ENCODE results near the gene NDUFA8. TPM values are rescaled to one million over a fixed set of nuclear protein-coding genes. Genes with fewer than 3 reads are reported as not detected.

NDUFA8 gene
- total and polyA plus RNA-seq, 9 of the 15 experiments (the other 6 are each of a cell fraction or from before 2014, with no cell fraction given) = 105 to 212 (median 133) TPM

- TF ChIP-seq, protein P1, sequence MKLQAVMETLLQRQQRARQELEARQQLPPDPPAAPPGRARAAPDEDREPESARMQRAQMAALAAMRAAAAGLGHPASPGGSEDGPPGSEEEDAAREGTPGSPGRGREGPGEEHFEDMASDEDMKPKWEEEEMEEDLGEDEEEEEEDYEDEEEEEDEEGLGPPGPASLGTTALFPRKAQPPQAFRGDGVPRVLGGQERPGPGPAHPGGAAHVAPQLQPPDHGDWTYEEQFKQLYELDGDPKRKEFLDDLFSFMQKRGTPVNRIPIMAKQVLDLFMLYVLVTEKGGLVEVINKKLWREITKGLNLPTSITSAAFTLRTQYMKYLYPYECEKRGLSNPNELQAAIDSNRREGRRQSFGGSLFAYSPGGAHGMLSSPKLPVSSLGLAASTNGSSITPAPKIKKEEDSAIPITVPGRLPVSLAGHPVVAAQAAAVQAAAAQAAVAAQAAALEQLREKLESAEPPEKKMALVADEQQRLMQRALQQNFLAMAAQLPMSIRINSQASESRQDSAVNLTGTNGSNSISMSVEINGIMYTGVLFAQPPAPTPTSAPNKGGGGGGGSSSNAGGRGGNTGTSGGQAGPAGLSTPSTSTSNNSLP (IDR thresholded peaks at IDR 0.05; ENCODE audit: borderline replicate concordance, low read depth, low read length) = no peak
- TF ChIP-seq ZNF717 (CRISPR knock-in tag; IDR thresholded peaks at IDR 0.05) = no peak
Measured at GRCh38 chr9:122102156-122102555, 57.4 kb downstream of the NDUFA8 start (continued).

- H3K27me3 ChIP-seq (ENCODE audit: control insufficient read depth in 2 of 2, insufficient read depth in 2 of 2, low read length in 2 of 2) = peaks cover 0 to 11% of the 10 kb centered on the region in 2 experiments; a peak in 1 of 5 replicates
- WGBS (ENCODE audit: insufficient coverage, low coverage, missing lambda C conversion rate) = 27% methylated on average over 5 of the region's 7 CpGs
- DNase-seq (ENCODE audit: extremely low read depth in 1 of 4, low spot score in 3 of 4) = no peak
- no peaks in the 10 kb centered on the region for H3K36me3 ChIP-seq (ENCODE audit: control insufficient read depth, insufficient read depth, low read length)
- H3K27ac ChIP-seq (ENCODE audit: extremely low read depth, low read depth, low read length) = no peak overlapping the region
- H3K4me3 ChIP-seq = no peak overlapping the region
- H3K4me2 ChIP-seq (ENCODE audit: insufficient read depth, low read length) = no peak overlapping the region
- no peaks in the 10 kb centered on the region for H4K20me1 ChIP-seq (replicated peaks; ENCODE audit: control insufficient read depth, insufficient read depth, low read length)
- H3K9me3 ChIP-seq (replicated peaks; ENCODE audit: control insufficient read depth, insufficient read depth, low read depth, low read length) = no peaks in the 10 kb centered on the region; the same call in 1 of the 2 replicates
- in situ Hi-C loops (cut with MboI) = no loop called here
- no peaks in the 10 kb centered on the region; a peak in 2 of 5 replicates for H3K4me1 ChIP-seq (replicated peaks in 1 of 2; ENCODE audit: control insufficient read depth in 2 of 2, insufficient read depth in 2 of 2, low read length in 2 of 2)
- no TSS peak for BruUV-seq (replicated peaks)
- intact Hi-C loops (cut with micrococcal nuclease) = no loop called here
- H3K9me1 ChIP-seq (ENCODE audit: control insufficient read depth, insufficient read depth, low read length) = no peaks in the 10 kb centered on the region
- POLR2A ChIA-PET = no interaction called here
- no peak overlapping the region for H3K9ac ChIP-seq (ENCODE audit: insufficient read depth in 1 of 2, low read depth in 2 of 2, low read length in 2 of 2)
- no peak for ATAC-seq
- FAIRE-seq = no peak
- CTCF ChIA-PET (ENCODE audit: low intra/inter-chr PET ratio) = interaction anchor here (3.5 kb wide), 1 partner anchor 22 kb away, joined by 42 read pairs; no protein-coding TSS in a partner anchor
- no peaks in the 10 kb centered on the region for H3K79me2 ChIP-seq (ENCODE audit: control insufficient read depth, insufficient read depth, low read length)
- no peak overlapping the region for H2AFZ ChIP-seq (ENCODE audit: low read depth, low read length)
- TF ChIP-seq STAT5A (IDR thresholded peaks at IDR 0.05; ENCODE audit: borderline replicate concordance, low read length) = no peak
- no peak for TF ChIP-seq CCAR2 (IDR thresholded peaks at IDR 0.05; ENCODE audit: low read depth, low read length)
- no peak for TF ChIP-seq ZNF347 (CRISPR knock-in tag; IDR thresholded peaks at IDR 0.05; ENCODE audit: low read depth)
- TF ChIP-seq VEZF1 (CRISPR knock-in tag; IDR thresholded peaks at IDR 0.05) = no peak
- TF ChIP-seq ZNF134 (CRISPR knock-in tag; conservative IDR thresholded peaks at IDR 0.05) = no peak
- no peak for TF ChIP-seq MAFK (IDR thresholded peaks at IDR 0.05; ENCODE audit: low read length)
- TF ChIP-seq BRCA1 (IDR thresholded peaks at IDR 0.05) = no peak
- no peak for TF ChIP-seq BRCA1 (CRISPR knock-in tag; IDR thresholded peaks at IDR 0.05)
Measured at GRCh38 chr9:122100756-122101155, 58.8 kb downstream of the NDUFA8 start.

Measured in K562 (cell line).